Hypothalamus (tissue), 51 donors: ENCODE data around the gene KIRREL2.

Source experiments
- DNase-seq, 51 donors: peaks; one replicate each; lab custom pipeline; 2025; lab: John Stamatoyannopoulos, UW

The KIRREL2 gene

DNA sequence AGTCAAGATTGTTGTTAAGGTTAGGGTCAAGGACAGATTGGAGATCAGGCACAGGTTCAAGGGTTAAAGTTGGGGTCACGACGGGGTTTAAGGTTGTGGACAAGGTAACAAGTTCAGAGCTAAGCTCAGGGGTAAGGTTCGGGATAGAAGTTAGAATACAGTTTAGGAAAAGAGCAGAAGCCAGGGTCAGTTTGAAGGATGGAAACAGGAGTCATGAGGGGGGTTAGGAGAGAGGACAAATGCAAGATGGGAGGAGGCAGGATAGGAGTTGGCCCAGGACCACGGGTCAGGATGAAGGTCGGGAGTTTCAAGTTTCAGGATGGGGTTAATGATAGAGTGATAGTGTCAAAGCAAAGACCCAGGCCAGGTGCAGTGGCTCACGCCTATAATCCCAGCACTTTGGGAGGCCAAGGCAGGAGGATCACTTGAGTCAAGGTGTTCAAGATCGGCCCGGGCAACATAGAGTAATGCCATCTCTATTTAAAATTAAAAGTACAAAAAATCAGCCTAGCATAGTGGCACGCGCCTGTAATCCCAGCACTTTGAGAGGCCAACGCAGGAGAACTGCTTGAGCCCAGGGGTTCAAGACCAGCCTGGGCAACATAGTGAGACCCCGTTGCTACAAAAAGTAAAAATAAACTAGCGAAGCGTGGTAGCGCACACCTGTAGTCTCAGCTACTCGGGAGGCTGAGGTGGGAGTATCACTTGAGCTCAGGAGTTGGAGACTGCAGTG is 12.1 kb upstream of the KIRREL2 start:
- no peak for DNase-seq

DNA sequence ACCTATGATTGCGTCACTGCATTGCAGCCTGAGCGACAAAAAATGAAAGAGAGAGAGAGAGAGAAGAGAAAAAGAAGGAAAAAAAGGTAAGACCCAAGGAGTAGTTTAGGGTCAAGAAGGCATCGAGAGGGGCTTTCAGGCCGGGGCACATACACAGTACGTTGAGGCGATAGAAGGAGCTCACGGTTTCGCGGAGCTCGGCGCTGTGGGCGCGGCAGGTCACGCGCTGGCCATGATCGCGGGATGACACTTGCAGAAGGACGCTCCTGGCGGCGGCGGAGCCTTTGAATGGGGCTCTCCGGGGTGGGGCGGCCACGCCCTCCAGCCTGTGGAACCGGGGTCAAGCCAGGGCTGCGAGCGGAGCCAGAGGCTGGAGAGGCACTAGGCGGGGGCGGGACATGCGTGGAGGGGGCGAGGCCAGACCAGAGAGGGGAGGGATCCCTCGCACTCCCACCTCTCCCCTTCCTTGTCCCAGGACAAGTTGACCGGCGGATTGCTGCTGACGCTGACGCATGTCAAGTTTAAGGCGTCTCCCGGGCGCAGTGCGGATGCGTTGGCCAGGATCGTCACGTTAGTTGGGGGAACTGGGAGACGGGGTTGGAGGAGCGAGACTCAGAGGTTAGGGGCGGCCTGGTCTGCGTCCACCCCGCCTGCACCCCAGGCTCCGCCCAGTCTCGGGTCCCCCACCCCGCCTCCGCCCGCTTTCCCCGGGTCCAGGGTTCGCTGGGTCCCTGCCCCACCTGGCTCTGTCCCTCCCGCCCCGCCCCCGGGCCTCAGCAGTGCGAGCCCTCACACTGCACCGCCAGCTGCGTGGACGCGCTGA is 11.3 kb upstream of the KIRREL2 start:
- peak in 2 of 51 donors; percentile 6 to 8 for DNase-seq

DNA sequence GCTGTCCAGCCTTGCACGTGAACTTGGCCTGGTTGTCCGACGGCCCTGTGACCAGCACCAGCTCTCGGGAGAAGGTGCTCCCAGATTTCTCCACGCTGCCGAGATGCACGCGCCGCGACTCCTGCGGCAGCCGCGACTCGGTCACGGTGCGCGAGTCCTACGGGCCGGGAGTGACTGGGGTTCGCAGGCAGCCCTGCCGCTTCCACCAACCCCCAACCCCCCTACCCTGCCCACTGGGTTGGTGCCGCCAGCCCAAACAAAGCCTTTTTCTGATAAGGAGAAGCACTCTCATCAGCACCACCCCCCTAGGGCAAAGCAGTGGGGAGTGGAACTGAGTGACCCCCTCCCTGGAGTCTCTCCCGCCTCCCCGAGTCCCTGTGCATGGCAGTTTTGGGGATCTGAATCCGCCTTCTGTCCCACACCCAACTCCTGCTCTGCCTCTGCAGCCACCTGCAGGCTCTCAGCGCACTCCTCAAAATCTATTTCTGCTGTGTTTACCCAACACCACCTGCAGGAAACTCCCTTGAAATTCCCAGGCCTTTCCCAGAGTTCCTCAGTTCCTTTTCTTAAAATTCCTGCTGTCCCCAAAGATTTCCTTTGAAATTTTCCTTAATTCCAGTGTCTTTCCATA is 10.6 kb upstream of the KIRREL2 start:
- DNase-seq, result peak in 2 of 51 donors; percentile 3 to 21

DNA sequence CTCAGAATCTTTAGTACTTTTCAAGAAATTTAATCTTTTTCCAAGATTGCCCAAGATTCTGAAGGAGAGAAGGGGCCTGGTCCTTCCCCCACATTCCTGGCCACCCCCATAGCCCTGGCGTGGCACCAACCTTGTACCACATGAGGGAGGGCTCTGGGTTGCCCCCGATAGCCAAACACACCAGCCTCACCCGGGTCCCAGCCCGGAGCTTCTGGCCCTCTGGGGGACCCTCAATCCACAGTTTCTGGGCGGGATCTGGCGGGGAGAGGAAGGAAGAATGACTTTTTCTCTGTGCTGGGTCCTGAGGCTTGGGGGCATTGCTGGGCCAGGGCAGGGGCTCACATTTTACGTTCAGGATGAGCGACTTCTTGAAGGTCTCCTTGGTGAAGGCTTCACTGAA is 8.8 kb upstream of the KIRREL2 start:
- no peak for DNase-seq

DNA sequence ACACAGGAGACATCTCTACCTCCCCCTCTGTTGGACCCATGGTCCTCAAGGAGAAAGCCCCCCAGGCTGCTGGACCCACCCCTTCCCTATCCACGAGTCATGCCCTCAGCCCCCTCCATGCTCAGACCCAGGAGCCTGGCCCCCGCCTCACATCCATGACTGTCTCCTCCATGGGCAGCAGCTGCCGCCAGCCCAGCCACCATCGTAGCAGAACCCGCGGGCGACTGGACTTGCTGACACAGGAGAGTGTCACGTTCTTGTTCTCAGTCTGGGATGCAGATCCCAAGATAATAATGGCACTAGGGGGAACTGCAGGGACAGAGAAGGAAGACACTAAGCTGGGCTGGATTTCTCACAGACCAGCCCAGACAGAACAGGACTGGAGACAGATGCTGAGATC is 8.2 kb upstream of the KIRREL2 start:
- no peak for DNase-seq

DNA sequence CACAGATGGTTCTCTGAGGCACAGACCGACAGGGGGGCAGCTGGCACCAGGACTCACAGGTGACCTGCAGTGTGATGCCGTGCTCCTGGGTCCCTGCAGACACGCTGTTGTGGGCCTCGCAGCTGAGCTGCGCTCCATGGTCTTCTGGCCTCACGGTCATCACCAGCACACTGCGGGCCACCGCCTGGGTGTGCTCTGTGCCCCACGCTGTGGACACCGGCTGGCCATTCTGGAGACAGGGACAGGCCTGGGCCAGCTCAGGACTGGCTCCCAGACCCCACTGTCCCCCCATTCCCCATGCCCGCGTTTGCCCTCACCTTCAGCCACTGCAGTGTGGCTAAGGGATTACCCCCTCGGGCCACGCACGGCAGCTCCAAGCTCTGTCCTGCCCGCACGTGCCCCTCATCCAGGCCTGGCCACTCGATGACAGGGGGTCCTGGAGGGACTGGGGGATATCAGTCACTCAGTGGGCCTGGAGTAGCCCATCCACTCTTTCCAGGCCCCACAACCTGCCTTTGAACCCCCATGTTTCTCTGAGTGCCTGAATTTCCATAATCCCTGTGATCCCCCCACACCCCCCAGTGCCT is 7.7 kb upstream of the KIRREL2 start:
- DNase-seq, result no peak

DNA sequence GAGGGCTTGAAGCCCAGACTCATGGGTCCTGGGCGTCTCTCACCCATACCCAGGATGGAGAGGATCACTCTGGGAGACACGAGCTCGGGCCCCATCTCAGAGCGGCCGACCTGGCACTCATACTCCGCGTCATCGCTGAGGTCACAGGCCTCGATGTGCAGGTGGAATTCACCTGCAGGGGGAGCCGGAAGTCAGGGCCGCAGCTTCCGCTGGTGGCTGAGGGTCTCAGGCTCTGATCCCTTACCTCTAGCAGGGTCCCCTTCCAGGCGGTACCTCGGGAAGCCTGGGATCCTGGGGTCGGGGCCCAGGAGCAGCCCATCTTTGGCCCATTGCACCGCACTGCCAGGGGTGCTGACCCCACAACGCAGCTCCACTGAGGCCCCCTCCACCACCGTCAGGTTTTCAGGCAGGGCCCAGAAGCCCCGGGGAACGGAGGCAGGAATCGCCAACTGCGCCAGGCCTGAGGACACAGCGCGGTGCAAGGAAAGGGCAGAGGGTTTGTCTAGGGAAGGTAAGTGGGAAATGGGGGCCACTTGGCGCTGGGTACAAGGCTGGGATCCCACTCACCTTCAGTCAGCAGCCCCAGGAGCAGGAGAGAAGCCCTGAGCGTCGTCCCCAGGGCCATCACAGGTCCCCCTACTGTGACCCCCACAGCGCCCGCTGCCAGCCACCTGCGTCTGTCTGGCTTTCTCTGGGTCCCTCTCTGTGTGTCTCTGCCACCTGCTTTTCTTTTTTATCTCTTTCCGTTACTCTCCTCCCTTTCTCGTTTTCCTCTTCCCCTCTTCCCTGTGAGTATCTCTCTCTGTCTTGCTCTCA is 5.3 kb upstream of the KIRREL2 start:
- DNase-seq, result no peak

DNA sequence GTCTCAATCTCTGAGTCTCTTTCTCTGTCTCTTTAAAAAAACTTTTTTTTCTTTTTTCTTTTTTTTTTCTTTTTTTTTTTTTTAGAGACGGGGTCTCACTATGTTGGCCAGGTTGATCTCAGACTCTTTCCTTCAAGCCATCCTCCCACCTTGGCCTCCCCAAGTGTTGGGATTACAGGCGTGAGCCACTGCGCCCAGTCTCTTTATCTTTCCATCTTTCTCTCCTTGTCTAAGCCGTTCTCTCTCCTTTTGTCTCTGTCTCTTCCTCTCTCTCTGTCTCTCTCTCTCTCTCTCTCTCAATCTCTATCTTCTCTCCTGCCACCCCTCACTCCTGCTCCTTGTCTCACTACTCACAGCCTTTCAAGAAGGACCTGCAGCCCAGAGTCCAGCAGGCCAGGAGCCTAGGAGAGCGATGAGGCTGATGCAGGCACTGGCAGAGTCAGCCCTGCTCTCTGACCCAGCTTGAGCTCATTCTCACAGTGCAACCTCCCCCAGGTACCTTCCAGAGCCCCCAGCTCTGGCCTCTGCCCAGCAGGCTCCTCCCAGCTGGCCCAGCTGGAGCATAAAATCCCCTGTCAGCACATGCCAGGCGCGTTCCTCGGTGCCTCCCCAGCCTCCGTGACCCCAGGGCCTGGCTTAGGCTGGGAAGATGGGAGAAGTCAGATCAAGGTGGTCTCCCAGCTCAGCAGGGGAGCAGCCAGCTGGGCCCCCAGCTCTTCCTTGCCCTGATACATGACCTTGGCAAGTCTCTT is 4.5 kb upstream of the KIRREL2 start, which contains the start of gene NPHS1:
TSS of gene NPHS1 (minus strand) at position 476 of the 752 bp plus-strand sequence. CDS start 667 bp downstream, outside the sequence.
- no peak for DNase-seq

DNA sequence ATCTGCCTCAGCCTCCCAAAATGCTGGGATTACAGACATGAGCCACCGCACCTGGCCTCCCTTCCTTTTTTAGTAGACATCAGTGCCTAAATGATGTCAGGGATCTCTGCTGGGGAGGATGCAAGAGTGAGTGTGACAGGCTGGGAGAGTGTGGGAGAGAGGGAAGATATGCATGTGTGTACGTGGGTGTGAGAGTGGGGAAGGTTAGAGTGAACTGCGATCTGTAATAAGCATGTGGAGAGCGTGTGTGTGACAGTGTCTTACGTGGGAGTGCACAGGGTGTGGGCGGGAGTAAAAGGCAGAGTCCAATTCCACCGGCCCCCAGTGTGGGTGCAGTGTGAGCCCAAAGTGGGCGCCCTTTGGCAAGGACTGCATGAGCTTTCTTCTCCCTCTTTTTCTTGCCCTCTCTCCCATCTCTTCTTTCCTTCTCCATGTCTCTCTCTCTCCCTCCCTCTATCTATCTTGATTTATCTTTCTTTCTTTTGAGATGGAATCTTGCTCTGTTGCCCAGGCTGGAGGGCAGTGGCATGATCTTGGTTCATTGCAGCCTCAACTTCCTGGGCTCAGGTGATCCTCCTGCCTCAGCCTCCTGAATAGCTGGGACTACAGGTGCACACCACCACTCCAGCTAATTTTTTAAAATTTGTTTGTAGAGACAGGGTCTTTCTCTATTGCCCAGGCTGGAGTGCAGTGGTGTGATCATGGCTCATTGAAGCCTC is 3.5 kb upstream of the KIRREL2 start:
- peak in 2 of 51 donors; percentile 9 to 48 for DNase-seq

DNA sequence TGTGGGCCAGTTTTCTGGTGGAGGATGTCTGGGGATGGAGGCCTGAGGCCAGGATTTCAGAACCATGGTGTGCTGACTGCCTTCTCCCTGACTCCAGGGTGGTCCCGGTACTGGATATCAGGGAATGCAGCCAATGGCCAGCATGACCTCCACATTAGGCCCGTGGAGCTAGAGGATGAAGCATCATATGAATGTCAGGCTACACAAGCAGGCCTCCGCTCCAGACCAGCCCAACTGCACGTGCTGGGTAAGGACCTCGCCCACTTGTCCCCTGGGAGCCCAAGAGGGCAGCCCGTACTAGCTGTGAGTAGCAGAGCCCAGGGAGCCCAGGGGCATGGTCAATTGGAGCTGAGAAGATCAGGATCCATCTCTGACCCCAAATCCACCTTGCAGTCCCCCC is 1.6 kb downstream of the KIRREL2 start:
- no peak for DNase-seq

DNA sequence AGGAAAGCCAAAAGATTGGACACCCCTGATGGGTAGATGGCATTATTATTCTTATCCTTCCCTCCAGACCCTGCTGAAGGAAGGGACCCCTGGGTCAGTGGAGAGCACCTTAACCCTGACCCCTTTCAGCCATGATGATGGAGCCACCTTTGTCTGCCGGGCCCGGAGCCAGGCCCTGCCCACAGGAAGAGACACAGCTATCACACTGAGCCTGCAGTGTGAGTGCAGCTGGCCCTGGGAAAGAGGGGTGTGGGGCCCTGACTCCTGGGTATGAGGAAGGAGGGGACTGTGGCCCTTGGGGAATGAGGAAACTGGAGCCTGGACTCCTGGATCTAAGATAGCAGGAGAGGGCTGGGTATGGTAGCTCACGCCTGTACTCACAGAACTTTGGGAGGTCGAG is 2.7 kb downstream of the KIRREL2 start:
- no peak for DNase-seq

DNA sequence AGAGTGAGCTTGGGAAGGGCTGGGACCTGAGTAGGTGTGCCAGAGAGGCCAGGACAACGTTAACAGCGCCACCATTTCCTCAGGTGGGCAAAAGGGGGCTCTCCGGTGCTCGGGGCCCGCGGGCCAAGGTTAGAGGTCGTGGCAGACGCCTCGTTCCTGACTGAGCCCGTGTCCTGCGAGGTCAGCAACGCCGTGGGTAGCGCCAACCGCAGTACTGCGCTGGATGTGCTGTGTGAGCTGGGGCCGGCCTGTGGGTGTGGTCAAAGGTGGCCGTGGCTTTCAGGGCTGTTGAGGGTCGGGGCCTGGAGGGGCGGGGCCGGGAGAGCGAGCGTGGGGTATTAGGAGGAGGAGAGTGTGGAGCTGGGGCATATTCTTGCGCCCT is 3.7 kb downstream of the KIRREL2 start:
- DNase-seq, result no peak

DNA sequence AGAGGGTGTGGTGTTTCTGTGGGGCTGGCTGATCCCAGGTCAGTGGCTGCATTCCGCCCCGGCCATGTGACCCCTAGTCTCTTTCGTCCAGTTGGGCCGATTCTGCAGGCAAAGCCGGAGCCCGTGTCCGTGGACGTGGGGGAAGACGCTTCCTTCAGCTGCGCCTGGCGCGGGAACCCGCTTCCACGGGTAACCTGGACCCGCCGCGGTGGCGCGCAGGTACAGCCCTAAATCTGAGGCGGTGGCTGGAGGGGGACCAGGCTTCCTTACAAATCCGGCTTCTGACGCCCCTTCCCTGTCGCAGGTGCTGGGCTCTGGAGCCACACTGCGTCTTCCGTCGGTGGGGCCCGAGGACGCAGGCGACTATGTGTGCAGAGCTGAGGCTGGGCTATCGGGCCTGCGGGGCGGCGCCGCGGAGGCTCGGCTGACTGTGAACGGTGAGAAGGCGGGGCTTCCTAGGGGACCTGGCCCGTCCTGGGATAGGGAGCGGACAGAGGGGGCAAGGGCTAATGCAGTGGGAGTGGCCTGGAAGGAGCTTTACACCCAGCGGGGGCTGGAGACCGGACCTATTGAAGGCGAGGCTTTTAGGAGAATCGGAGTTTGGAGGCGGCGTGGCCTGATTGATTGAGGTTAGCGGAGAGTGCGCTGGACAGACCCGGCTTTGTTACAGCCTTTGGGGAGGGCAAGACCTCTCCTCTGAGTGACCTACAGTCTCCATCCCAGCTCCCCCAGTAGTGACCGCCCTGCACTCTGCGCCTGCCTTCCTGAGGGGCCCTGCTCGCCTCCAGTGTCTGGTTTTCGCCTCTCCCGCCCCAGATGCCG is 4.3 kb downstream of the KIRREL2 start:
- no peak for DNase-seq

DNA sequence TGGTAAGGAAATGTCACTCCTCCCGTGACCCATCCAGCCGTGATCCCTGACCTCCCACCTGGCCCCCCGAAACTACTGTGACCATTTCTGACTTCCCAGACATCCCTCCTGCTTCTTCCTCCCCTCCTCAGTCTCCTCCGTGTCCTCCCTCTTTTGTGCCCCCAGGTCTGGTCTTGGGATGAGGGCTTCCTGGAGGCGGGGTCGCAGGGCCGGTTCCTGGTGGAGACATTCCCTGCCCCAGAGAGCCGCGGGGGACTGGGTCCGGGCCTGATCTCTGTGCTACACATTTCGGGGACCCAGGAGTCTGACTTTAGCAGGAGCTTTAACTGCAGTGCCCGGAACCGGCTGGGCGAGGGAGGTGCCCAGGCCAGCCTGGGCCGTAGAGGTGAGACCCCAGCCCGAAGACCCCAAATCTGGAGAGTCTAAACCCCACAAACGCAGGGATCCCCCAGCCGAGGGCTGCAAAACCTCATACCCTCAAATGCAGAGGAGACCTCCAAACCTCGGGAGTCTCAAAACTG is 5.0 kb downstream of the KIRREL2 start:
- no peak for DNase-seq

DNA sequence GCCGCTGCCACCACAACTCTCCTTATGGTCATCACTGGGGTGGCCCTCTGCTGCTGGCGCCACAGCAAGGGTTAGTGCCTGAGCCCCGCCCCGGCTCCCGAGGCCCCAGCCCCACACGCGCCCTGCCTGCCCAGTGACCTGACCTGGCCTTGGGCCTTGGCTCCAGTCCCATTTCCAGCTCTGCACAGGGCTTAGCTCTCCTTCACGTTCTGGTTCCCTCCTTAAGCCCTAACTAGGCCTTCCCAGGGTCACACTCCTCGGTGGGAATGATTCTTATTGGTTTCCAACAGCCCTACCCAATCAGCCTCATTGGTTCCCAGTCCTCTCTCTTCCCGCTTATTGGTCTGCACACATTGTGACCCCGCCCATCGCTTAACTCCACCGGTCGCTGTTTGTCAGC is 5.8 kb downstream of the KIRREL2 start:
- no peak for DNase-seq

DNA sequence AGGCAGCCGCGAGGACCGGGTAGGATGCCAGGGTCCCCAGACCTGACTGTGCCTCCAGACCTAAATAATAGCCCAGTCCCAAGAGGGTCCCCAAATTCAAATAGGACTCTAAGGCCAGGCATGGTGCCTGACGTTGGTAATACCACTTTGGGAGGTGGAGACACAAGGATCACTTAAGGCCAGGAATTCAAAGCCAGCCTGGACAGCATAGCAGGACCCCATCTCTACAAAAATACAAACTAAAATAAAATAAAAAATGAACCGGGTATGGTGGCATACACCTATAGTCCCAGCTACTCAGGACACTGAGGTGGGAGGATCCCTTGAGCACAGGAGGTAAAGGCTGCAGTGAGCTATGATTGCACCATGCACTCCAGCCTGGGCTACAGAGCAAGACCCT is 6.3 kb downstream of the KIRREL2 start:
- DNase-seq, result no peak

DNA sequence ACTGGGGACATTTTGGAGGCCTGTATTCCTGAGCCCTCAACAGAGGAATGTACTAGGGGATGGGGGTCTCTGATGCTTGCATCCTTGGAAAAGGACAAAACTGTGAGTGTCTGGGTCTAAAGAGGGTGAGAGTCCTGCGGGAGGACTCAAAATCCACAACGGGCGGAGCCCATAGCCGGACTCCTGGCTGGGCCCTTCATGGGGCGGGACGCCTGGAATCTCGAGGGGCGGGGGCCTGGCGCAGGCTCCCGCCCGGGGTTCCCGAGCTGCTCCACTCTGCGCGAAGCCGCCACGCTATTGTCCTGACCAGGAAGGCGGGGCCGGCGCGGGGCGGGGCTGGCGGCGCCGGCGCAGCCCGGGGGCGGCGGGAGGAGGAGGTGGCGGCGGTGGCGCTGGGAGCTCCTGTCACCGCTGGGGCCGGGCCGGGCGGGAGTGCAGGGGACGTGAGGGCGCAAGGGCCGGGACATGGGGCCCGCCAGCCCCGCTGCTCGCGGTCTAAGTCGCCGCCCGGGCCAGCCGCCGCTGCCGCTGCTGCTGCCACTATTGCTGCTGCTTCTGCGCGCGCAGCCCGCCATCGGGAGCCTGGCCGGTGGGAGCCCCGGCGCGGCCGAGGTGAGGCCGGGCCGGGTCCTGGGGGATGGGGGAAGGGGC is 11.6 kb downstream of the KIRREL2 start, which contains the start of gene APLP1:
TSS of gene APLP1 (plus strand) at position 403 of the 651 bp plus-strand sequence. CDS start at position 466, 63 bp downstream.
- DNase-seq, result peak; percentile 11 to 95 (median 82)
